ENCODE data around the gene TANK. TPM values are rescaled to one million over a fixed set of nuclear protein-coding genes. Genes with fewer than 3 reads are reported as not detected.

TANK gene
- total RNA-seq, 1 donor from 2014 or later: 30.2 TPM

GRCh38 chr2:161170377-161170776 is 10.1 kb downstream of the TANK start:
- no peak for DNase-seq (ENCODE audit: low read depth, low spot score)
- no peaks in the 10 kb centered on the region for H3K9me3 Mint-ChIP-seq
- H3K27me3 Mint-ChIP-seq (ENCODE audit: low read depth): no peaks in the 10 kb centered on the region
- H3K27ac Mint-ChIP-seq (ENCODE audit: unreplicated experiment): no peak overlapping the region
- peaks cover 18% of the 10 kb centered on the region for H3K36me3 Mint-ChIP-seq (ENCODE audit: low read depth)
- H3K4me1 Mint-ChIP-seq: no peaks in the 10 kb centered on the region
- no peak for TF ChIP-seq CTCF (conservative IDR thresholded peaks at IDR 0.05)
- H3K4me3 Mint-ChIP-seq: no peak overlapping the region

GRCh38 chr2:161170958-161171932 is 11.0 kb downstream of the TANK start:
- no peak overlapping the region for H3K4me3 Mint-ChIP-seq
- no peak for DNase-seq (ENCODE audit: low read depth, low spot score)

GRCh38 chr2:161172901-161173540 is 12.8 kb downstream of the TANK start:
- Mint-ChIP-seq H3K4me1 (no peaks in the 10 kb centered on the region), H3K4me3 (no peak overlapping the region), H3K27ac (ENCODE audit: unreplicated experiment) (no peak overlapping the region), H3K9me3 (peaks cover 3% of the 10 kb centered on the region), H3K36me3 (ENCODE audit: low read depth) (peaks cover 27% of the 10 kb centered on the region), H3K27me3 (ENCODE audit: low read depth) (no peaks in the 10 kb centered on the region)
- no peak for DNase-seq (ENCODE audit: low read depth, low spot score)
- no peak for TF ChIP-seq CTCF (conservative IDR thresholded peaks at IDR 0.05)

More at GRCh38 chr2:161170958-161171932, 11.0 kb downstream of the TANK start:
- no peak overlapping the region for H3K27ac Mint-ChIP-seq (ENCODE audit: unreplicated experiment)
- peaks cover 21% of the 10 kb centered on the region for H3K36me3 Mint-ChIP-seq (ENCODE audit: low read depth)
- H3K27me3 Mint-ChIP-seq (ENCODE audit: low read depth): no peaks in the 10 kb centered on the region
- no peaks in the 10 kb centered on the region for H3K4me1 Mint-ChIP-seq
- TF ChIP-seq CTCF (conservative IDR thresholded peaks at IDR 0.05): no peak
- no peaks in the 10 kb centered on the region for H3K9me3 Mint-ChIP-seq

GRCh38 chr2:161173541-161174194 is 13.4 kb downstream of the TANK start:
- Mint-ChIP-seq H3K4me3 (no peak overlapping the region), H3K27ac (ENCODE audit: unreplicated experiment) (no peak overlapping the region), H3K4me1 (no peaks in the 10 kb centered on the region), H3K9me3 (peaks cover 3% of the 10 kb centered on the region), H3K27me3 (ENCODE audit: low read depth) (no peaks in the 10 kb centered on the region), H3K36me3 (ENCODE audit: low read depth) (peaks cover 30% of the 10 kb centered on the region)
- TF ChIP-seq CTCF (conservative IDR thresholded peaks at IDR 0.05): no peak
- no peak for DNase-seq (ENCODE audit: low read depth, low spot score)

GRCh38 chr2:161177969-161178368 is 17.7 kb downstream of the TANK start:
- Mint-ChIP-seq H3K4me1 (no peaks in the 10 kb centered on the region), H3K36me3 (ENCODE audit: low read depth) (peaks cover 47% of the 10 kb centered on the region), H3K4me3 (no peak overlapping the region), H3K27me3 (ENCODE audit: low read depth) (no peaks in the 10 kb centered on the region), H3K9me3 (peaks cover 3% of the 10 kb centered on the region), H3K27ac (ENCODE audit: unreplicated experiment) (no peak overlapping the region)
- no peak for DNase-seq (ENCODE audit: low read depth, low spot score)
- TF ChIP-seq CTCF (conservative IDR thresholded peaks at IDR 0.05): no peak
